NCI-H2029 treated with DMSO at 0.1 percent for 48 hours (cell line): ENCODE data around the gene CSPG5.

Experiments
- DNase-seq: peaks from one replicate; lab custom pipeline; 2025; lab: John Stamatoyannopoulos, UW

CSPG5 gene

GRCh38 chr3:47578691-47579632 is at the start of gene CSPG5:
Gene CSPG5, minus strand, starts transcription at chr3:47578865. Its CDS starts 172 bp downstream, at chr3:47578693.
- no peak for DNase-seq

DNA sequence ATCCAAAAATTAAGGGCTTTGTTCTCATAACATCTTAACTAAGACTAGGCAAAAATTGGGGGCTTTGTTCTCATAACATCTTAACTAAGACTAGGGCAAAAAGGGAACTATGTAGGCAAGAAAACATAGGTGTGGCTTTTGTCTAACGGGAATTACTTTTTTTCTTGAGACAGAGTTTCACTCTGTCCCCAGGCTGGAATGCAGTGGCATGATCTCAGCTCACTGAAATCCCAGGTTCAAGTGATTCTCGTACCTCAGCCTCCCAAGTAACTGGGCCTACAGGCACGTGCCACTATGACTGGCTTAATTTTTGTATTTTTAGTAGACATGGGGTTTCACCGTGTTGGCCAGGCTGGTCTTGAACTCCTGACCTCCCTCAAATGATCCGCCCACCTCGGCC is 49.8 kb upstream of the CSPG5 start:
- DNase-seq: no peak

DNA sequence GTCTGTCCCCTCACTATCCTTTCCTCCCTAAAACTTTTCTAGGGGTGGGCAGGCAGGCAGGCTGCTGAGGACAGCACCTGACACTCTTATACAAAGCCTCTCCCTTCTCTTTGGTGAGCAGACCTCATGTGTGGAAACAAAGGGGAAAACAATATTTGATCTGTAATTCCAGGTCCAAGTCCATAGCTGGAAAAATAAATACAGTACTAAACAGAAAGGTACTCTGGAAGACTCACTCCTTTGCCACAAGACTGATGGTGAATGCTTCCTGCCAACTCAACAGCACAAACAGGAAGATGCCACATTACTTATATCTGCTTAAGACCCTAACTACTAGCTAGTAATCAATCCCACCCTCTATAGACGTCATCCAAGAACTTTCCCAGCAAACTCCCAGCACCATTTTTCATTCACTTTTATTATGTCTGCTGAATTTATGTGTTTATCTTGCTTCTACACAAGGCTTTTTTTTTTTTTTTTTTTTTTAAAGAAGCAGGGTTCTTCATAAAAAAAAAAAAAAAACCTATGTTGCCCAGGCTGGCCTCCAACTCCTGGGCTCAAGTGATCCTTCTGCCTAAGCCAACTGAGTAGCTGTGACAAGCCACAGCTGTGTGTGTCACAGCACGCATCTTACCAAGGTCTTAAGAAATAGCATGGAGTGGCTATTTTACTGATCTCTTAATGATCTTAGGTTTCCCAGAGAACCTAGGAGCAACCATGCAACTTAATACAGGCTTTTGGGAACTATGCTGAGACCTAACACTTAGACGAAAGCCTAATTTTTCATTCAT is 44.2 kb upstream of the CSPG5 start:
- no peak for DNase-seq

DNA sequence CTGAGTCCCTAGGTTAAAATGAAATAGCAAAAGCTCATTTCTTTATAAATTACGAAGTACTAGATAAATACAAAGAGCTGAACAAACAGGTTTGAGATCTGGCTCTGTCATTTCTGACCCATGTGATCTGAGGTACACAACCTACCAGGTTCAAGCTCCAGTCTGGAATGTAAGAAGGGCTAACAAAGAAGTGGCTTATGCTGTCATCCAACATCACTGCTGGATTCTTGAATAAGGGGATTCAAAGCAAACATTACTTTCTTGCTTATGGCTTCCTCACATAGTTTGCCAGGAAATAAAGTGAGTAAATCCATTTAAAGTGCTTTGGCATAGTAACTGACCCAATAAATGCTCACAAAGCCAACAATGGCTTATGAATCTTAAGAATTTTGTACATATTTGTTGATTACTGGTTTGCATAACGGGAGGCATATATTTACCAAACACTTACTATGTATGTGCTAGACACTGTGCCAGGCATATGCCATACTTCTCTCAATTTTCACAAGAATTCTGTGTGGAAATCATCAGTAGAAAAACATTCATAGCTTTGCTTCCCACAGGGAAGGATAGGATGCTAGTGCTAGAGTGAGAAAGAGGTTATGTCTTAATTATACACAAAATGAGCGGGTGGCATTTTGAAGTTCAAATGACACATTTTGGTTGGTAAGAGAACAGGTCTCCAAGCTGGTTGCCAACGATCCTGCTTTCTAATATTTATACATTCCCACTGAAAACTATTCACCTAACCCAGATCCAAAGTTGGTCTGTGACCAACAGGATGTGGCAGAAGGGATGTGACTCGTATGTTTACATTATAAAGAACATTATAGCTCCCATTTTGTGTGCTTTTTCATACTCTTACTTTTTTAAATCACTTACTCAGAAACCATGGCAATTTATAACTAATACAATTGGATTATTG is 38.7 kb upstream of the CSPG5 start:
- DNase-seq: no peak

GRCh38 chr3:47614788-47615187 is 36.1 kb upstream of the CSPG5 start:
- DNase-seq: no peak

GRCh38 chr3:47613722-47614121 is 35.1 kb upstream of the CSPG5 start:
- DNase-seq: no peak

- no peak for DNase-seq
Observed at GRCh38 chr3:47612879-47613278, 34.2 kb upstream of the CSPG5 start.

DNA sequence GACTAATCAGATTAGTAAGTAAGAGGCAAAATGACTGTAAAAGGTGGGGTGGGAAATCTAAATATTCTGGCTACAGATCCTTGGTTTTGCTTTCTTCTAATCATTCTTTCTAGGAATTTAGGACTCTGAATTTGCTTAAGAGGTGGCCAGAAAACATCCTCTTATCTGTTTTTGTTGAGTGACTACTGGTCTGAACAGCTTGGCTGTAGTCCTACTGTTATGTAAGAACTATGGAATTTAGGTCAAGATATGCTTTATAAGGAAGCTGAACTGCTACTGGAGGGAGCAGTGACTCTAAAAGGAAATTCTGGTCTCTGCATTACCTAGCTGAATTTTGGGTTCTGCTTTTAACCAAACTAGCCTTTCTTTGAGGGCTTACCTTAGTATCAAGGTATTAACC is 33.5 kb upstream of the CSPG5 start:
- DNase-seq: peak; percentile 21

DNA sequence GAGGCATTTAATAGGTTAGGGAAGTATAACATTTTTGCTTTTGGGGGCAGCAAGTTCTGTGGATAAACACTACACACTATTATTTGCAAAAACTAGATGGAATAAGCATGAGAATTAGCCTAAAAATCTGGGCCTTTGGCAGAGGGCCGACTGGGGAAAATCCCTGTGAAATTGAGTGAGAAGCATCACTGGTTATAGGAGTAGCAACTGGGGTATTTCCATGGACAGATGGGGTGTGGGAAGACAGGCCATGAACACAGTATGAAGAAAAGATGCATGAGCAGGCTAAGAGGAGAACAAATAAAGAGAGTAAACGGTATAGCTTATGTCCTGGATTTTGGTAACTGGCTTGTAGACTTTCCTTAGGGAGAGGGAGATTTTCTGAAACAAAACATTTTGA is 32.9 kb upstream of the CSPG5 start:
- no peak for DNase-seq

DNA sequence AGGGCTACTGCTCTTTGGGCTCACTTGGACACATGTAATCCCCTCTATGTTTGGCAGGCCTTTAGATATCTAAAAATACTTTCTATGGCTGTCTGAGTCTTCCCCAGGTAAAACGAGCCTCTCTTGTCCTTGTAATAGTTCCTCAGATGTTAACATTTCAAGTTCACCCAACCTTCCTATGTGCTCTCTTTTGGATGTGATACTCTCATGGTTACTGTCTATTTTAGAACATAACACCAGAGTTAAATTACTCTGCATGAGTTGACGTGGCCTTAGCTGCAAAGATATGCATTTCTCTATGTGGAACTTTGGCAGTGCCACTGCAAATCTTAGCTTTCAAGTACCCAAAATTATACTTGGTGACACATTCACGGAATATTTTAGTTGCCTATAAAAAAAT is 31.9 kb upstream of the CSPG5 start:
- no peak for DNase-seq

DNA sequence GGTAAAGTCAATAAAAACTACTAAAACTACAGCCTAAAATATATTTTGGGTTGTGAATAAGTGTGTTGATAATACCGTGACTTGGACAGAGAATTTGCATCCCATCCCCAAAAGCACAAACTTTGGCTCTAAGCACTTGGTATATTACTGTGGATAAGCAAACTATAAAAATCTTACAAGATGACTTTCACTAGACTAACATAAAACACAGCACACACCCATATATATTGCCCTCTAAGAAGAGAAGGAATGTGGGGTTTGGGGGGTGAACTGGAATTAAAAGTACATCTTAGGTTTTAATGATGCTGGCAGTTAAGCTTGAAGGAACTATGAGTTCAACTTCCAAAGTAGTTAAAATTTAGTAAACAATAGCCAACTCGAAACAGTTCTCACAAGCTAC is 28.7 kb upstream of the CSPG5 start:
- no peak for DNase-seq

DNA sequence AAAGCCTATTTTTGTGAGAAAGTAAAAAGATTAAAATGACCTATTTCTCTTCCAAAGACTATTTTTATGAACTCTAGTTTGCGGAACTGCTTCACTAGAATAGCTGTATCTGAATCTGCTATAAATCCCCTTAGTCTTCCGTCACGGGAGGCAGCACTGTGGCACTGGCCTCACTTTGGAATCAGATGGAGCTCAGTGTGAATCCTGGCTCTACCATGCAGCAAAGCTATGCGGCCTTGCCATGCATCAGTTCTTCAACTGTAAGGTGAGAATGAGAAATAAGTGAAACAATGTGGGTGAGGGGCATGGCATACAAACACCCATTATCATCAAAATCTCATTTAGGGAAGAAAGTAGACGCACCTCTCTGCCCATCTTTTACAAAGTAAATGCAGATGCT is 27.5 kb upstream of the CSPG5 start:
- no peak for DNase-seq

- DNase-seq: no peak
Observed at GRCh38 chr3:47605652-47606051, 27.0 kb upstream of the CSPG5 start.

DNA sequence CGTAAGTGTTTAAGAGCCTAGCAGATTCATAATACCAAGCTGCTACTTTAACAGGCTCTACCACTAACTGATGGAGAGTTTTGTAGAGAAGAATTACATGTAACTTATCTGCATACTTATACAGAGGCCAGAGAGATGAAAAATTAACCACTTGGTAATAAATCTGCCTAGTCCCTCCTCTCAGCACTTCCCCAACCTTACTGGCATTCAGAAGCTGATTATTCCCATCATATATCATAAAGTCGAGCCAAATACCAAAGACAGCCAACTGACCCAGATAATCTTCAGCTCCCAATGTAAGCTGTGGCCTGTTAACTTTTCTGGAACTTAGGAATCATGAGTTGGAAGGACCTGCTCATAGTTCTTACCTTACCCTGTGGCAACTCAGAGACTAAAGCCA is 25.5 kb upstream of the CSPG5 start:
- DNase-seq: no peak

- no peak for DNase-seq
Observed at GRCh38 chr3:47603332-47603731, 24.7 kb upstream of the CSPG5 start.

- no peak for DNase-seq
Observed at GRCh38 chr3:47601281-47601680, 22.6 kb upstream of the CSPG5 start.

- DNase-seq: no peak
Observed at GRCh38 chr3:47594792-47595191, 16.1 kb upstream of the CSPG5 start.

DNA sequence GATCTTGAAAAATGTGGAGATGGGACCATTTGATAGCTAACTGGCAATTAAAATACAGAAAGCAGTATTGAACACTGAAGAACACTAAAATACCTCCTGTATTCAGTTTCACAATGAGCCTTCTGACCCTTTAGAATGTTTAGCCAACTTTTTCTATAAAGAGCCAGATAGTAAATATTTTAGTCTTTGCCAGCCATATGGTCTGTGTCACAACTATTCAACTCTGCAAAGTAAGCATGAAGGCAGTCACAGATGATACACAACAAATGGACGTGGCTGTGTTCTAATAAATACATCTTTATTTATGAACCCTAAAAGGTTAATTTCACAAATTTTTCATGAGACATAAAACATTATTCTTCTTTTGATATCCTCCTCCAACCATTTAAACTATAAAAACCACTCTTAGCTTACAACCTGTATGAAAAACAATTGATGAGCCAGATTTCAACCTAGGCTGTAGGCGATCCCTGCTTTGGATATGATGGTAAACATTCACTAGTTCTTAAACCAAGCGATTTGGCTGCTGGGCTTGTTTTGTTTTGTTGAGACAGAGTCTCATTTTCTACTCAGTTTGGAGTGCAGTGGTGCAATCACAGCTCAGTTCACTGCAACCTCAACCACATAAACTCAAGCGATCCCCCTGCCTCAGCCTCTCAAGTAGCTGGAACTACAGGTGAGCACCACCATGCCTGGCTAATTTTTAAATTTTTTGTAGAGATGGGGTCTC is 13.6 kb upstream of the CSPG5 start:
- DNase-seq: no peak

DNA sequence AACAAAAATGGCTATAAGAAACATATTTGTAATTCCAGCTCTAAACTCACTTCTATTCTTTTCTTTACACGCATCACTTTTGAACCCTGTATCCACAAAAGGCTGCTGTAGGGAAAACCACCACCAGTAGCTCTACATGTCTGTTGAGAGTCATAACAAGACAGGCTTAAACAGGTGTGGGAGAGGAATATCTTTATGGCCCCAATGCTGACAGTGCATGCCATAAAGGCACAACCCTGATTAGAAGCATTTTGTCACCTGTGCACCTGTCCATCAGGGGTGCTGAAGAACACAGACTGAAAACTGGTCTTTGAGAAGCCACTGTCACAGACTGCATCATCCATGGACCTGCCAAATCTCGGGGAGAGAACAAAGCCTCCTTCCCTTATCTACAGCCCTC is 11.6 kb upstream of the CSPG5 start:
- no peak for DNase-seq

GRCh38 chr3:47588587-47588986 is 9.9 kb upstream of the CSPG5 start:
- DNase-seq: no peak

DNA sequence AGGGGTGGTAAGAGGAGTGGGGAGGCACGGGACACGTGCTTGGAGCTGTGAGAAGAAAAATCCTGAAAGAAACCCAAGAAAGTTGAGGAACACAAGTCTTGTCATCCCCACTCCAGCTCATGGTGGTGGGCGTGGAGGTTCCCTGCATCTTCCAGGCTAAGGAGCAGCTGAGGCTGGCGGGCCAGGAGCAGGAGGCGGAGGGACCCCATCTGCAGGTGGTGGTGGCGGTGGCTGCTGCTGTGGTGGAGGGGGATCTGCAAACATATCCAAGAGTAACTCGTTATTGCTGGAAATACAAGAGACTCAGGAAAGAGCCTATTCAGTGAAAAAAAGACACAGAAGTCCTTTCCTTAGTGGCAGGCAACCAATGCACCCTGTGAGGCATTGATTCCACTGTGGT is 9.4 kb upstream of the CSPG5 start:
- no peak for DNase-seq
